ENCODE results near the gene CCNK. TPM values are rescaled to one million over a fixed set of nuclear protein-coding genes. Genes with fewer than 3 reads are reported as not detected.

The CCNK gene
- total RNA-seq, 4 donors from 2014 or later = 17.4 to 43.2 (median 34.4) TPM

DNA sequence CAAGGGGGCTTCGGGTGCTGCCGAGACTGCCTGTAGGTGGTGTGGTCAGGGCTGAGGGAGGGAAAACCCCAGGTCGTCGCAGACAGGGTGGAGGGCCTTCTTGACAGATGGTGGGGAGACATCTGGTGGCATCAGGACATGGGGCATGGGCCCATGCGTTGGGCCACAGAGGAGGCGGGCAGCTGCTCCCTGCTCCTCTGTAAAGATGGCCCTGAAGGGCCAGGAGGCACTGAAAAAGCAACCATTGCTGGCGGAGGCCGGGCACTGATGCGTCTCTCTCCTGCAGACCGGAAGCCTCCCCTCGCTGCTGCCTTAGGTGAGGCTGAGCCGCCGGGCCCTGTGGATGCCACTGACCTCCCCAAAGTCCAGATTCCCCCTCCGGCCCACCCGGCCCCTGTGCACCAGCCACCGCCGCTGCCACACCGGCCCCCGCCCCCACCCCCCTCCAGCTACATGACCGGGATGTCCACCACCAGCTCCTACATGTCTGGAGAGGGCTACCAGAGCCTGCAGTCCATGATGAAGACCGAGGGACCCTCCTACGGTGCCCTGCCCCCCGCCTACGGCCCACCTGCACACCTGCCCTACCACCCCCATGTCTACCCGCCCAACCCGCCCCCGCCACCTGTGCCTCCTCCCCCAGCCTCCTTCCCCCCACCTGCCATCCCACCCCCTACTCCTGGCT lies 28.8 kb downstream of the CCNK start:
- Histone ChIP-seq H3K27me3 (no peaks in the 10 kb centered on the region), H3K4me3 (no peak overlapping the region), H3K9me3 (no peaks in the 10 kb centered on the region), H3K4me1 (no peaks in the 10 kb centered on the region), H3K36me3 (no peaks in the 10 kb centered on the region), H3K27ac (no peak overlapping the region)
- TF ChIP-seq, protein P1, sequence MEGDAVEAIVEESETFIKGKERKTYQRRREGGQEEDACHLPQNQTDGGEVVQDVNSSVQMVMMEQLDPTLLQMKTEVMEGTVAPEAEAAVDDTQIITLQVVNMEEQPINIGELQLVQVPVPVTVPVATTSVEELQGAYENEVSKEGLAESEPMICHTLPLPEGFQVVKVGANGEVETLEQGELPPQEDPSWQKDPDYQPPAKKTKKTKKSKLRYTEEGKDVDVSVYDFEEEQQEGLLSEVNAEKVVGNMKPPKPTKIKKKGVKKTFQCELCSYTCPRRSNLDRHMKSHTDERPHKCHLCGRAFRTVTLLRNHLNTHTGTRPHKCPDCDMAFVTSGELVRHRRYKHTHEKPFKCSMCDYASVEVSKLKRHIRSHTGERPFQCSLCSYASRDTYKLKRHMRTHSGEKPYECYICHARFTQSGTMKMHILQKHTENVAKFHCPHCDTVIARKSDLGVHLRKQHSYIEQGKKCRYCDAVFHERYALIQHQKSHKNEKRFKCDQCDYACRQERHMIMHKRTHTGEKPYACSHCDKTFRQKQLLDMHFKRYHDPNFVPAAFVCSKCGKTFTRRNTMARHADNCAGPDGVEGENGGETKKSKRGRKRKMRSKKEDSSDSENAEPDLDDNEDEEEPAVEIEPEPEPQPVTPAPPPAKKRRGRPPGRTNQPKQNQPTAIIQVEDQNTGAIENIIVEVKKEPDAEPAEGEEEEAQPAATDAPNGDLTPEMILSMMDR (IDR thresholded peaks at IDR 0.05) = no peak
- TF ChIP-seq POLR2A (IDR thresholded peaks at IDR 0.05) = no peak
- intact Hi-C loops (cut with DNase I; ENCODE audit: low total_unique reads) = no loop called here
- DNase-seq = no peak

DNA sequence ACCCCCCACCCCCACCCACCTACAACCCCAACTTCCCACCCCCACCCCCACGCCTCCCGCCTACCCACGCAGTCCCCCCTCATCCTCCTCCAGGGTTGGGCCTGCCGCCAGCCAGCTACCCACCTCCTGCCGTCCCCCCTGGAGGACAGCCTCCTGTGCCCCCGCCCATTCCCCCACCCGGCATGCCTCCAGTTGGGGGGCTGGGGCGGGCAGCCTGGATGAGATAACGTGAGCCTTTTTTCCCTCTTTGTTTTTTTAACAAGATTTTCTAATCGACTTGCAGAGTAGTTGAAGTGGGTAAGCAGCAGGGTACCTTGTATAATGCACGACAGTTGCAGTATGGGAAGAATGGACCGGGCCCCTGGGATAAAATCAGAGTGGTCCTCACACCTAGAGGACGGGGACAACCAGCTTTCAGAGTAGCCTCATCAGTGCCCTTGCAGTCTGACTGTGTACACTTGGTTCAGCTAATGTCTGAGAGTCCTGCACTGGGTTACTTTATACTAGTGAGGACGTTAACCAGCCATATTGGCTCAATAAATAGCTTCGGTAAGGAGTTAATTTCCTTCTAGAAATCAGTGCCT lies 29.4 kb downstream of the CCNK start:
- no peak for TF ChIP-seq POLR2A (IDR thresholded peaks at IDR 0.05)
- TF ChIP-seq, protein P1 (IDR thresholded peaks at IDR 0.05) = no peak
- Histone ChIP-seq H3K4me1 (no peaks in the 10 kb centered on the region), H3K27ac (peak overlapping the region in 1 of 2 donors; percentile 2), H3K9me3 (no peaks in the 10 kb centered on the region), H3K27me3 (no peaks in the 10 kb centered on the region), H3K4me3 (no peak overlapping the region), H3K36me3 (no peaks in the 10 kb centered on the region)
- intact Hi-C loops (cut with DNase I; ENCODE audit: low total_unique reads) = no loop called here
- DNase-seq = no peak

DNA sequence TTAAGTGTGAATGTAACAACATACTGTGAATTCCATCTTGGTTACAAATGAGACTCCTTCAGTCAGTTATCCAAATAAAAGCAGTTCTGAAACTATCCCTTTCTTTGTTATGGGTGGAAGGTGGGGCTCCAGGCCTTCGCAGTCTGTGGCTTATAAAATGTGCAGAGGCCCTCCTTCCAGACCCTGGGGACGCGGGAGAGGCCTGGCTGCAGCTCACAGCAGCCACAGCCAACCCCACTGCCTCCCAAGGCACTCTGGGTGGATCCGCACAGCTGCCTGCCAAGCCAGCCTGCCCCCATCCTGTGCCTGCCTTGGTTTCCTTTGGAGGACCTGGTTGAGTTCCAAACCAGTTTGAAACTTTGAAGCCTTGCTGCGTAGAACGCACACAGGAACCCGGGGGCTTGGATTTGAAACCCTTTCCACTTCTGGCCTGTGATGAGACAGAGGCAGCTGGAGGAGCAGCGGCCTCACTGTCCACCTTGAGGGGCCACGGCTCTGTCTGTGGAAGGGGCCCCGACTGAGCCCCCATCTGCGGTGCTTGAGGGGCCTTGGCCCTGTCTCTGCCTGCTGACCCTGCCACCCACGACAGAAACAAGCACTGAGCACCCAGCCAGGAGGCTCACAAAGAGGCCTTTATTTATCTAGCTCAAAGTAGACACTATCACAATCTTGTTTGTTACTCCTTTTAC lies 30.4 kb downstream of the CCNK start:
- Histone ChIP-seq H3K9me3 (no peaks in the 10 kb centered on the region), H3K27me3 (no peaks in the 10 kb centered on the region), H3K4me3 (no peak overlapping the region), H3K36me3 (no peaks in the 10 kb centered on the region), H3K27ac (peak overlapping the region; percentile 12 to 16), H3K4me1 (no peaks in the 10 kb centered on the region)
- intact Hi-C loops (cut with DNase I; ENCODE audit: low total_unique reads) = no loop called here
- DNase-seq = peak in 1 of 2 donors; percentile 21
- TF ChIP-seq, protein P1 (IDR thresholded peaks at IDR 0.05) = no peak
- TF ChIP-seq POLR2A (IDR thresholded peaks at IDR 0.05) = no peak

DNA sequence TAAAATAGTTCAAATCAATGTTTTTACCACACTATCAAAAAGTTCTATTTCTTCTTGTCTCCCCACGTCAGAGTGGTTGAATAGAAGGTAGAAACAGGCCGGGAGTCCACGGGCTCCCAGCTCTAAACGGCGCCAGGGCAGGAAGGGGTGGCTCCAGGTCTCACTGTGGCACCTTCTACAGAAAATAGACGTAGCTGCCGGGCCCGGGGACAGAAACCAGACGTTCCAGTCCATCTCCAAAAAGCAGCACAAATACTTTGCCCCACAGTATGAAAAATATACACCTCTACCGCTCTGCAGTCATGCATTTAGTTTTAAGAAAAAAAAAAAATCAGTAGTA lies 30.9 kb downstream of the CCNK start:
- intact Hi-C loops (cut with DNase I; ENCODE audit: low total_unique reads) = no loop called here
- no peak for DNase-seq
- TF ChIP-seq, protein P1 (IDR thresholded peaks at IDR 0.05) = no peak
- no peak for TF ChIP-seq POLR2A (IDR thresholded peaks at IDR 0.05)
- no peak overlapping the region for H3K4me3 ChIP-seq
- H3K36me3 ChIP-seq = no peaks in the 10 kb centered on the region
- no peaks in the 10 kb centered on the region for H3K9me3 ChIP-seq
- no peaks in the 10 kb centered on the region for H3K27me3 ChIP-seq
- peak overlapping the region; percentile 12 to 16 for H3K27ac ChIP-seq
- no peaks in the 10 kb centered on the region for H3K4me1 ChIP-seq

DNA sequence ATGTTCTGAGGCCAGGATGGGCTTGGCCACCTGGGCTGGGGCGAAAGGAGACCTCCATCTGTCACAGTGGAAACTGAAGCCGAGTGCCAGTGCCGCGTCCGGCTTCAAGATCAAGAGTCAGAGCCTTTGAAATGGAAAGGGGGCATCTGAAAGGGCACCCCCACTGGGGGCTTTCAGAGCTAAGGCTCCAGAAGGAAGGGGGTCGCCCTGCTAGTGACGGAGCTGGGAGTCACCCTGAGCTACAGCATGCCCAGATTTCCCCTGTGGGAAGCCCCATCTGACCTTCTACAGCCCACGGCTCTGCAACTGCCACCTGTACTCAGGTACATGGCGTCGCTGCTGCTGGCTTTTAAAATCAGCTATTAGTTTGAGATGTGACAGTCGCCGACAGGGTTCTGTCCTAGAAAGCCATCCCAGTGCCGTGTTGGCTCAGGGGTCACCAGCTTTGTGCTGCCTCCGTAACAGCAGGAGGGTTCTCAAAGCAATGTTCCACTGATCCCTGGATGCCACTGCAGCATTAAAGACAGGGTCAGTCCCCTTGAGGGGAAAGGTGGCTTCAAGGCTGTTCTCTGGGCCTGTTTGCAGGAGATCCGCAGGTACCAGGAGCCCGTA lies 31.5 kb downstream of the CCNK start:
- TF ChIP-seq POLR2A (IDR thresholded peaks at IDR 0.05) = no peak
- TF ChIP-seq, protein P1 (IDR thresholded peaks at IDR 0.05) = no peak
- no peaks in the 10 kb centered on the region for H3K36me3 ChIP-seq
- no peaks in the 10 kb centered on the region for H3K4me1 ChIP-seq
- no peaks in the 10 kb centered on the region for H3K9me3 ChIP-seq
- intact Hi-C loops (cut with DNase I; ENCODE audit: low total_unique reads) = no loop called here
- H3K27ac ChIP-seq = no peak overlapping the region
- H3K27me3 ChIP-seq = no peaks in the 10 kb centered on the region
- DNase-seq = no peak
- H3K4me3 ChIP-seq = no peak overlapping the region

All from uterus (tissue), 4 donors.